T-cell (primary cell): ENCODE data around the gene BICC1. TPM values are rescaled to one million over a fixed set of nuclear protein-coding genes. Genes with fewer than 3 reads are reported as not detected.

Experiments used
- ATAC-seq, 4 experiments: fragments of 200-7000 bp in 3 of 4; fragments of 150-1000 bp in 1 of 4; cut with Tn5 transposase; replicated peaks in 1 of 4; 1 replicate in 3 of 4; 2 replicates in 1 of 4; pipeline ENCODE4 v1.10.0; 2021; ENCODE audit warnings: moderate library complexity in 3 of 4, mild to moderate bottlenecking in 2 of 4, moderate number of reproducible peaks in 1 of 4
- CTCF ChIA-PET, 2 donors: fragments of 300-600 bp; sonication (Branson Sonifier 250); formaldehyde crosslinking; loops; one replicate each; lab custom pipeline; 2022; ENCODE audit warnings: antibody characterized with exemption in 2 of 2; lab: Charles Lee
- POLR2A ChIA-PET, 2 donors: fragments of 300-600 bp; sonication (Branson Sonifier 250); formaldehyde crosslinking; loops; one replicate each; lab custom pipeline; 2022; ENCODE audit warnings: antibody characterized with exemption in 2 of 2; lab: Charles Lee
- DNase-seq, 35 experiments: peaks; one replicate each; pipeline versions ENCODE4 v3.0.0 to v3.0.0-alpha.2; 2013 to 2023
- H3K27ac ChIP-seq: one replicate; pipeline ENCODE4 v1.5.1; 2013; ENCODE audit warnings: low read length
- H3K27me3 ChIP-seq, 2 experiments: replicated peaks in 1 of 2; 1 replicate in 1 of 2; 2 replicates in 1 of 2; pipeline versions ENCODE4 v1.6.1 to v1.7.0; 2013; ENCODE audit warnings: low read length in 1 of 2, mixed read lengths in 1 of 2; ENCODE audit not compliant: control insufficient read depth in 2 of 2, insufficient read depth in 2 of 2; ENCODE audit errors: extremely low read depth in 1 of 2
- H3K36me3 ChIP-seq, 2 donors: 1 replicate in 1 of 2; 2 replicates in 1 of 2; pipeline versions ENCODE4 v1.6.1 to v1.7.0; 2013; ENCODE audit warnings: low read length in 1 of 2; ENCODE audit not compliant: control insufficient read depth in 2 of 2, insufficient read depth in 1 of 2; ENCODE audit errors: extremely low read depth in 1 of 2
- H3K4me1 ChIP-seq, 2 experiments: 1 replicate in 1 of 2; 2 replicates in 1 of 2; pipeline versions ENCODE4 v1.6.1 to v1.7.0; 2013; ENCODE audit warnings: low read length in 2 of 2, mixed read lengths in 1 of 2; ENCODE audit not compliant: insufficient read depth in 2 of 2, control insufficient read depth in 1 of 2; ENCODE audit errors: extremely low read depth in 1 of 2
- H3K4me3 ChIP-seq, 2 donors: 1 replicate in 1 of 2; 2 replicates in 1 of 2; pipeline versions ENCODE4 v1.5.1 to v1.7.0; 2013; ENCODE audit warnings: mild to moderate bottlenecking in 2 of 2, low read length in 1 of 2, moderate library complexity in 1 of 2; ENCODE audit not compliant: control insufficient read depth in 1 of 2; ENCODE audit errors: extremely low read depth in 1 of 2
- H3K9me3 ChIP-seq: 2 replicates; pipeline ENCODE4 v1.7.0; 2013
- H3K27ac Mint-ChIP-seq, 2 donors: one replicate each; pipeline ENCODE4 v1.8.0; 2020 to 2021; ENCODE audit warnings: mild to moderate bottlenecking in 2 of 2, mixed read lengths in 2 of 2
- H3K27me3 Mint-ChIP-seq, 2 donors: one replicate each; pipeline ENCODE4 v1.8.0; 2021 to 2022; ENCODE audit warnings: mixed read lengths in 2 of 2
- H3K36me3 Mint-ChIP-seq: one replicate; pipeline ENCODE4 v1.8.0; 2021; ENCODE audit warnings: mixed read lengths
- H3K4me1 Mint-ChIP-seq, 3 donors: one replicate each; pipeline ENCODE4 v1.8.0; 2020 to 2022; ENCODE audit warnings: mixed read lengths in 3 of 3, mild to moderate bottlenecking in 1 of 3
- H3K4me3 Mint-ChIP-seq, 3 donors: one replicate each; pipeline ENCODE4 v1.8.0; 2020 to 2022; ENCODE audit warnings: mild to moderate bottlenecking in 3 of 3, mixed read lengths in 3 of 3, moderate library complexity in 3 of 3
- H3K9me3 Mint-ChIP-seq, 3 donors: one replicate each; pipeline ENCODE4 v1.8.0; 2020 to 2022; ENCODE audit warnings: mixed read lengths in 3 of 3
- whole genome bisulfite sequencing: methylation state at CpG from one replicate; pipeline ENCODE4 v1.1.5; 2013; ENCODE audit warnings: missing lambda C conversion rate; ENCODE audit not compliant: insufficient coverage; 5-methylcytosine and 5-hydroxymethylcytosine counted together
- total RNA-seq, 35 experiments: library from RNA in 6 of 35; stranded (reverse) in 6 of 35; fragments of 120-200 nt in 1 of 35; gene quantifications; one replicate each; pipeline versions ENCODE4 v1.2.1 to v1.2.4 and lab custom pipeline; 2013 to 2026

BICC1 gene
- total RNA-seq, 5 donors from 2014 or later (not counting 1 experiment from before 2014, with no cell fraction given) = 0.06 to 0.09 (median 0.07) TPM; not detected in 2

- Histone ChIP-seq H3K27me3 (no peaks in the 10 kb centered on the region), H3K36me3 (no peaks in the 10 kb centered on the region), H3K4me3 (no peak overlapping the region), H3K4me1 (no peaks in the 10 kb centered on the region), H3K9me3 (no peaks in the 10 kb centered on the region), H3K27ac (no peak overlapping the region)
- no CpG with 5 or more reads among the region's 5 CpGs for WGBS
- no peaks in the 10 kb centered on the region for H3K36me3 Mint-ChIP-seq
- CTCF ChIA-PET = no interaction called here
- no peak overlapping the region for H3K4me3 Mint-ChIP-seq
- DNase-seq = no peak
- no peaks in the 10 kb centered on the region for H3K27me3 Mint-ChIP-seq
- H3K27ac Mint-ChIP-seq = no peak overlapping the region
- ATAC-seq = no peak
- peaks cover 0 to 4% (median 0%) of the 10 kb centered on the region in 3 donors for H3K9me3 Mint-ChIP-seq
- POLR2A ChIA-PET = no interaction called here
- no peaks in the 10 kb centered on the region for H3K4me1 Mint-ChIP-seq
Measured at GRCh38 chr10:58724781-58725180, 212.1 kb downstream of the BICC1 start.

- Mint-ChIP-seq H3K4me3 (no peak overlapping the region), H3K27ac (no peak overlapping the region), H3K9me3 (peaks cover 0 to 4% (median under 1%) of the 10 kb centered on the region in 3 donors), H3K27me3 (no peaks in the 10 kb centered on the region), H3K4me1 (no peaks in the 10 kb centered on the region), H3K36me3 (no peaks in the 10 kb centered on the region)
- no peak for ATAC-seq
- CTCF ChIA-PET = no interaction called here
- Histone ChIP-seq H3K4me3 (no peak overlapping the region), H3K36me3 (no peaks in the 10 kb centered on the region), H3K9me3 (no peaks in the 10 kb centered on the region), H3K27me3 (no peaks in the 10 kb centered on the region), H3K27ac (no peak overlapping the region), H3K4me1 (no peaks in the 10 kb centered on the region)
- POLR2A ChIA-PET = no interaction called here
- DNase-seq = no peak
Measured at GRCh38 chr10:58725901-58726300, 213.2 kb downstream of the BICC1 start.

GRCh38 chr10:58727633-58728032 is 215.0 kb downstream of the BICC1 start:
- no peaks in the 10 kb centered on the region for H3K36me3 Mint-ChIP-seq
- H3K4me1 ChIP-seq = no peaks in the 10 kb centered on the region
- no peak overlapping the region for H3K27ac ChIP-seq
- H3K9me3 Mint-ChIP-seq = peaks cover 4 to 10% (median 9%) of the 10 kb centered on the region in 3 donors
- CTCF ChIA-PET = no interaction called here
- H3K27ac Mint-ChIP-seq = no peak overlapping the region
- POLR2A ChIA-PET = no interaction called here
- no peaks in the 10 kb centered on the region for H3K4me1 Mint-ChIP-seq
- no peaks in the 10 kb centered on the region for H3K27me3 Mint-ChIP-seq
- no peak overlapping the region for H3K4me3 ChIP-seq
- DNase-seq (no peak), ATAC-seq (no peak)
- H3K36me3 ChIP-seq = no peaks in the 10 kb centered on the region
- H3K4me3 Mint-ChIP-seq = no peak overlapping the region
- H3K9me3 ChIP-seq = no peaks in the 10 kb centered on the region
- H3K27me3 ChIP-seq = no peaks in the 10 kb centered on the region

GRCh38 chr10:58731276-58731675 is 218.6 kb downstream of the BICC1 start:
- POLR2A ChIA-PET = no interaction called here
- Mint-ChIP-seq H3K9me3 (peaks cover 4 to 9% (median 6%) of the 10 kb centered on the region in 3 donors), H3K4me1 (no peaks in the 10 kb centered on the region), H3K27ac (no peak overlapping the region), H3K27me3 (no peaks in the 10 kb centered on the region), H3K4me3 (no peak overlapping the region), H3K36me3 (no peaks in the 10 kb centered on the region)
- Histone ChIP-seq H3K9me3 (no peaks in the 10 kb centered on the region), H3K4me1 (no peaks in the 10 kb centered on the region), H3K4me3 (no peak overlapping the region), H3K36me3 (no peaks in the 10 kb centered on the region), H3K27ac (no peak overlapping the region), H3K27me3 (no peaks in the 10 kb centered on the region)
- CTCF ChIA-PET = no interaction called here
- ATAC-seq = no peak
- 90% methylated on average over 2 of the region's 3 CpGs for WGBS
- DNase-seq = no peak

GRCh38 chr10:58733436-58733835 is 220.8 kb downstream of the BICC1 start:
- Histone ChIP-seq H3K27me3 (no peaks in the 10 kb centered on the region), H3K36me3 (no peaks in the 10 kb centered on the region)

GRCh38 chr10:58734116-58734515 is 221.4 kb downstream of the BICC1 start:
- Mint-ChIP-seq H3K4me3 (no peak overlapping the region), H3K27ac (no peak overlapping the region), H3K9me3 (peaks cover 4 to 12% (median 6%) of the 10 kb centered on the region in 3 donors), H3K4me1 (no peaks in the 10 kb centered on the region), H3K36me3 (no peaks in the 10 kb centered on the region), H3K27me3 (no peaks in the 10 kb centered on the region)
- no peak overlapping the region for H3K4me3 ChIP-seq
- no peaks in the 10 kb centered on the region for H3K36me3 ChIP-seq
- 100% methylated on average over 3 of the region's 5 CpGs for WGBS
- ATAC-seq = no peak
- no peaks in the 10 kb centered on the region for H3K9me3 ChIP-seq
- CTCF ChIA-PET = no interaction called here
- DNase-seq = no peak
- no peak overlapping the region for H3K27ac ChIP-seq
- H3K4me1 ChIP-seq = no peaks in the 10 kb centered on the region
- no peaks in the 10 kb centered on the region for H3K27me3 ChIP-seq
- POLR2A ChIA-PET = no interaction called here

More at GRCh38 chr10:58733436-58733835, 220.8 kb downstream of the BICC1 start:
- ChIA-PET CTCF (interaction anchor here in 1 of 2 donors (0.5 kb wide), 1 partner anchor 136 kb away, joined by 3 read pairs; no protein-coding TSS in a partner anchor), POLR2A (no interaction called here)
- peaks cover 4 to 12% (median 6%) of the 10 kb centered on the region in 3 donors for H3K9me3 Mint-ChIP-seq
- Histone ChIP-seq H3K4me3 (no peak overlapping the region), H3K27ac (no peak overlapping the region), H3K9me3 (no peaks in the 10 kb centered on the region), H3K4me1 (no peaks in the 10 kb centered on the region)
- H3K27me3 Mint-ChIP-seq = no peaks in the 10 kb centered on the region
- no peak overlapping the region for H3K4me3 Mint-ChIP-seq
- no peak overlapping the region for H3K27ac Mint-ChIP-seq
- ATAC-seq = no peak
- no peak for DNase-seq
- WGBS = no CpG with 5 or more reads among the region's 1 CpG
- H3K36me3 Mint-ChIP-seq = no peaks in the 10 kb centered on the region
- H3K4me1 Mint-ChIP-seq = no peaks in the 10 kb centered on the region

- ATAC-seq = no peak
- no peaks in the 10 kb centered on the region for H3K27me3 ChIP-seq
- POLR2A ChIA-PET = no interaction called here
- H3K9me3 Mint-ChIP-seq = peaks cover 4 to 12% (median 6%) of the 10 kb centered on the region in 3 donors
- no peaks in the 10 kb centered on the region for H3K27me3 Mint-ChIP-seq
- no peak overlapping the region for H3K4me3 Mint-ChIP-seq
- no peak overlapping the region for H3K27ac Mint-ChIP-seq
- no peaks in the 10 kb centered on the region for H3K4me1 ChIP-seq
- H3K4me3 ChIP-seq = no peak overlapping the region
- no peaks in the 10 kb centered on the region for H3K4me1 Mint-ChIP-seq
- H3K36me3 Mint-ChIP-seq = no peaks in the 10 kb centered on the region
- CTCF ChIA-PET = no interaction called here
- H3K27ac ChIP-seq = no peak overlapping the region
- DNase-seq = no peak
- no peaks in the 10 kb centered on the region for H3K36me3 ChIP-seq
- H3K9me3 ChIP-seq = no peaks in the 10 kb centered on the region
Measured at GRCh38 chr10:58734664-58735063, 222.0 kb downstream of the BICC1 start.
